Pancreas (tissue), 10 donors: ENCODE measurements around the gene RNASEL. TPM values are rescaled to one million over a fixed set of nuclear protein-coding genes. Genes with fewer than 3 reads are reported as not detected.

ENCODE experiments used
- ATAC-seq, 4 donors: fragments of 200-7000 bp; cut with Tn5 transposase; one replicate each; pipeline versions ENCODE4 v1.8.0 to v1.9.1; 2020; ENCODE audit warnings: mild to moderate bottlenecking in 4 of 4, moderate library complexity in 4 of 4
- DNase-seq, 6 donors: peaks; one replicate each; pipeline ENCODE4 v3.0.0-alpha.2; 2020
- FAIRE-seq: peaks from 2 replicates; lab custom pipeline; 2012; peaks lifted over from hg19 to GRCh38; lab: Jason Lieb, UNC
- H3K27ac ChIP-seq, 4 donors: fragments of 200-600 bp; sonication (generic); 1 replicate in 3 of 4; 2 replicates in 1 of 4; pipeline versions ENCODE4 v1.5.0 to v1.8.0; 2020
- H3K27me3 ChIP-seq, 4 donors: fragments of 200-600 bp; one replicate each; pipeline ENCODE4 v1.8.0; 2021
- H3K36me3 ChIP-seq, 3 donors: fragments of 200-600 bp; sonication (generic) in 1 of 3; one replicate each; pipeline versions ENCODE4 v1.5.0 to v1.8.0; 2020 to 2021
- H3K4me1 ChIP-seq, 3 donors: fragments of 200-600 bp; one replicate each; pipeline ENCODE4 v1.8.0; 2021
- H3K4me3 ChIP-seq, 4 donors: fragments of 200-600 bp; sonication (generic) in 2 of 4; one replicate each; pipeline versions ENCODE4 v1.5.0 to v1.8.0; 2020 to 2021
- H3K9me3 ChIP-seq, 4 donors: fragments of 200-600 bp; one replicate each; pipeline ENCODE4 v1.8.0; 2021
- CTCF ChIP-seq, 4 donors: fragments of 200-600 bp; sonication (generic) in 3 of 4; IDR thresholded peaks; one replicate each; pipeline versions ENCODE4 v1.5.0 to v1.8.0; 2021; ENCODE audit warnings: antibody characterized with exemption in 4 of 4
- WGBS, 2 donors: extraction: QIAGEN DNeasy Blood & Tissue Kit; methylation state at CpG; one replicate each; pipeline ENCODE4 v1.1.7; 2013; 5-methylcytosine and 5-hydroxymethylcytosine counted together
- intact Hi-C, 3 donors: fragments of 100-400 bp; cut with DNase I; formaldehyde crosslinking; loops; one replicate each; pipeline versions ENCODE4 v1.11.1 to v1.14.2; 2022
- polyA plus RNA-seq, 2 donors: library from polyadenylated mRNA; stranded (reverse); fragments of 200-250 nt; gene quantifications; one replicate each; pipeline ENCODE4 v1.2.3, GENCODE V29; 2013
- total RNA-seq, 6 donors: library from RNA; stranded (reverse); fragmentation: NEBNext Ultra II Directional in 4 of 6; extraction: Animal tissue kit (Norgen Biotek cat#: 25700) in 4 of 6; gene quantifications; one replicate each; pipeline versions ENCODE4 v1.2.1 to v1.2.4, GENCODE V29; 2021 to 2023
- donor health status: healthy with polysubstance abuse.
- donor health status: DM: no; HTN: no; CAD: no; lungs with moderate emphysema.
- donor health status: DM: no; HTN: no; CAD: no.
- donor health status: control.
- donor health status: control.
- donor health status: Bipolar disorder and iron deficiency.
- donor health status: DM: yes; HTN: yes; CAD: no.
- donor health status: DM: no; HTN: no; CAD: no.
- donor health status: DM: no; HTN: no; CAD: no.
- donor health status: DM: yes; HTN: yes; CAD: no.

Gene RNASEL
- total and polyA plus RNA-seq, 8 donors = 1.1 to 7.0 (median 2.7) TPM

- no peak for TF ChIP-seq CTCF (IDR thresholded peaks at IDR 0.05)
- no peak overlapping the region for H3K4me3 ChIP-seq
- WGBS, 2 donors = 5 to 6% methylated on average over 17 of the region's 17 CpGs
- ATAC-seq = peak; percentile 60 to 78 (median 64)
- FAIRE-seq = no peak
- peak; percentile 54 to 86 (median 80) for DNase-seq
- intact Hi-C loops = no loop called here
- peaks cover 0 to 13% (median 0%) of the 10 kb centered on the region in 4 donors for H3K27me3 ChIP-seq
- peak overlapping the region in 1 of 4 donors; percentile 79 for H3K27ac ChIP-seq
- H3K36me3 ChIP-seq = no peaks in the 10 kb centered on the region
- peaks cover 3 to 6% (median 5%) of the 10 kb centered on the region in 3 donors for H3K4me1 ChIP-seq
- no peaks in the 10 kb centered on the region for H3K9me3 ChIP-seq
Observed at GRCh38 chr1:182616130-182617013, 27.3 kb upstream of the RNASEL start.

DNA sequence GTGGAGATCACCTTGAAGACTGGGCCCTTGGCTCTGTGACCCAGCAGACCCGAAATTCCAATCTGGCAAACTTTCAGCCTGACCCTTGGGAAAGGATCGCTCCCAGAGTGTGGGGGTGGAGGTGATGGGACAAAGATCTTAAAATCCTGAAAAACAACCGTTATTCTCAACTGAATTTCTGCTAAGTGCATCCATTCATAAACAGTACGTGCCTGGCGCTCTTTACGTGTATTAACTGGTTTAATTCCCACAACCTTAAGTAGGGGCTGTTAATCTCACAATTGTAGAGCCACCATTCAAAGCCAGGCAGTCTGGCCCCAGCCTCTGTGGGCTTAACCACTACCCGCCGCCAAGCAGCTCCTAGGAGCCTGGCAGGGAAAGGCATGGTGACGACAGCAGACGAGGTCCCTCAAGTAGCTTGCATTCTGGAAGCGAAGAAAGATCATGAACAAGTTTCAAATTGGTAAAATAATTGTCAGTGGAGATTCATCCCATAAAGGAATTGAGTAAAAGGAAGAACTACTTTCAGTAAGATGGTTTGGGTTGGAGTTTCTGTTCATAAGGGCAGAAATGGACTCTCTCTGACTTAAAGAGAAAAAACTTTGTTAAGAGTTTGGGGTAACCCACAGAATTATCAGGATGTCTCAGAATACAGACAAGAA lies 26.5 kb upstream of the RNASEL start:
- Histone ChIP-seq H3K4me3 (peak overlapping the region in 3 of 4 donors; percentile 6 to 39 (median 27)), H3K27ac (peak overlapping the region in 3 of 4 donors; percentile 56 to 79 (median 77)), H3K36me3 (no peaks in the 10 kb centered on the region), H3K27me3 (peaks cover 0 to 13% (median 0%) of the 10 kb centered on the region in 4 donors), H3K4me1 (peaks cover 3 to 6% (median 5%) of the 10 kb centered on the region in 3 donors), H3K9me3 (no peaks in the 10 kb centered on the region)
- intact Hi-C loops = no loop called here
- DNase-seq (no peak), FAIRE-seq (no peak), ATAC-seq (peak in 3 of 4 donors; percentile 11 to 20 (median 14))
- no peak for TF ChIP-seq CTCF (IDR thresholded peaks at IDR 0.05)
- WGBS, 2 donors = 74 to 81% methylated on average over 11 of the region's 11 CpGs

GRCh38 chr1:182614796-182615454 lies 25.9 kb upstream of the RNASEL start:
- peak overlapping the region in 3 of 4 donors; percentile 56 to 79 (median 77) for H3K27ac ChIP-seq
- TF ChIP-seq CTCF (IDR thresholded peaks at IDR 0.05) = no peak
- H3K36me3 ChIP-seq = no peaks in the 10 kb centered on the region
- DNase-seq (peak; percentile 44 to 77 (median 59)), FAIRE-seq (no peak), ATAC-seq (peak; percentile 67 to 80 (median 74))
- peak overlapping the region; percentile 6 to 39 (median 20) for H3K4me3 ChIP-seq
- intact Hi-C loops = no loop called here
- peaks cover 3 to 6% (median 5%) of the 10 kb centered on the region in 3 donors for H3K4me1 ChIP-seq
- WGBS, 2 donors = 27 to 29% methylated on average over 56 of the region's 56 CpGs
- no peaks in the 10 kb centered on the region for H3K9me3 ChIP-seq
- H3K27me3 ChIP-seq = peaks cover 0 to 13% (median 0%) of the 10 kb centered on the region in 4 donors

GRCh38 chr1:182611787-182612186 lies 22.7 kb upstream of the RNASEL start:
- intact Hi-C loops = no loop called here
- H3K9me3 ChIP-seq = no peaks in the 10 kb centered on the region
- DNase-seq = no peak
- H3K27ac ChIP-seq = no peak overlapping the region
- peak in 1 of 4 donors; percentile 15 for ATAC-seq
- 65 to 68% methylated on average over 8 of the region's 8 CpGs for WGBS, 2 donors
- peaks cover 0 to 13% (median 0%) of the 10 kb centered on the region in 4 donors for H3K27me3 ChIP-seq
- peaks cover 3 to 6% (median 5%) of the 10 kb centered on the region in 3 donors for H3K4me1 ChIP-seq
- no peak for FAIRE-seq
- no peak for TF ChIP-seq CTCF (IDR thresholded peaks at IDR 0.05)
- H3K36me3 ChIP-seq = no peaks in the 10 kb centered on the region
- no peak overlapping the region for H3K4me3 ChIP-seq
